Measurements from ENCODE around the gene ATP10D. TPM values are rescaled to one million over a fixed set of nuclear protein-coding genes. Genes with fewer than 3 reads are reported as not detected.
A peak's percentile ranks its signal among the peaks of the same experiment; 100 is the strongest.

Gene ATP10D
- total RNA-seq, 1 donor from 2014 or later, result 49.0 TPM

DNA sequence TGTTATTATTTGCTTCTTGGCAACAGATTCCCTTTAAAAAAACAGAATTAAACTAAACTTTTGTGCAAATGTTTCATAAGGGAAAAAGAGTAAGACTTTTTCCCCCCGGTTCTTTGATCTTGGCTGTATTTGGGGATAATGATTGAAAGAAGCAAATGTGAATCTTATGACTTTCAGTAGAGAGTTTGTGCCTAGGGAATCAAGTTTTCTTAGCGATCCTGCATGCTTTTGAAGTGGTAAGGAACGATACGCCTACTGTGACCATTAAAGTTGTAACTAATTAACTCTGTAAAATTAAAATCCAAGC is 9.0 kb downstream of the ATP10D start:
- TF ChIP-seq, protein P1, sequence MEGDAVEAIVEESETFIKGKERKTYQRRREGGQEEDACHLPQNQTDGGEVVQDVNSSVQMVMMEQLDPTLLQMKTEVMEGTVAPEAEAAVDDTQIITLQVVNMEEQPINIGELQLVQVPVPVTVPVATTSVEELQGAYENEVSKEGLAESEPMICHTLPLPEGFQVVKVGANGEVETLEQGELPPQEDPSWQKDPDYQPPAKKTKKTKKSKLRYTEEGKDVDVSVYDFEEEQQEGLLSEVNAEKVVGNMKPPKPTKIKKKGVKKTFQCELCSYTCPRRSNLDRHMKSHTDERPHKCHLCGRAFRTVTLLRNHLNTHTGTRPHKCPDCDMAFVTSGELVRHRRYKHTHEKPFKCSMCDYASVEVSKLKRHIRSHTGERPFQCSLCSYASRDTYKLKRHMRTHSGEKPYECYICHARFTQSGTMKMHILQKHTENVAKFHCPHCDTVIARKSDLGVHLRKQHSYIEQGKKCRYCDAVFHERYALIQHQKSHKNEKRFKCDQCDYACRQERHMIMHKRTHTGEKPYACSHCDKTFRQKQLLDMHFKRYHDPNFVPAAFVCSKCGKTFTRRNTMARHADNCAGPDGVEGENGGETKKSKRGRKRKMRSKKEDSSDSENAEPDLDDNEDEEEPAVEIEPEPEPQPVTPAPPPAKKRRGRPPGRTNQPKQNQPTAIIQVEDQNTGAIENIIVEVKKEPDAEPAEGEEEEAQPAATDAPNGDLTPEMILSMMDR (IDR thresholded peaks at IDR 0.05), result no peak
- Mint-ChIP-seq H3K4me1 (ENCODE audit: low read depth) (peaks cover 30% of the 10 kb centered on the region), H3K27ac (ENCODE audit: unreplicated experiment) (no peak overlapping the region), H3K27me3 (ENCODE audit: low read depth) (no peaks in the 10 kb centered on the region), H3K36me3 (ENCODE audit: low read depth) (peaks cover 8% of the 10 kb centered on the region), H3K9me3 (ENCODE audit: low read depth) (no peaks in the 10 kb centered on the region), H3K4me3 (ENCODE audit: unreplicated experiment) (no peak overlapping the region)
- DNase-seq (ENCODE audit: low spot score), result no peak

DNA sequence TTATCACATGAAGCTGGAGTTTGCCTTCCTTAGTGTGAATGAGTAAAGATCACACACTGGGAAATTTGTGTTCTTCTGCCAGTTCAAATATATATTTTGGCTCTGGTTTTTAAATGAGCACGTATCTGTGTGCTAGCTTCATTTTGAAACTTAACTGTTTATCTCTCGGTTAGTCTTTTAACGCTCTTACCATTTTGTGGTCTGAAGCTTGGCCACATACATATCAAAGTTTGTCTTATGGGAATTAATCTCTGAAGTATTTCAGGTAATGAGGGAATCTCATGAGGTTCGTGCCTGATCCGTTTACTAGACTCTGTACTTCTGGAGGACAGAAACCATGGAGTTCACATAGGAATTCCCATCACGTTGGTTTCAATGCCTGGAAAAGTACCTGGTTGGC is 13.8 kb downstream of the ATP10D start:
- Mint-ChIP-seq H3K9me3 (ENCODE audit: low read depth) (no peaks in the 10 kb centered on the region), H3K4me3 (ENCODE audit: unreplicated experiment) (no peak overlapping the region), H3K27me3 (ENCODE audit: low read depth) (no peaks in the 10 kb centered on the region), H3K4me1 (ENCODE audit: low read depth) (peaks cover 6% of the 10 kb centered on the region), H3K27ac (ENCODE audit: unreplicated experiment) (peak overlapping the region; percentile 65), H3K36me3 (ENCODE audit: low read depth) (peaks cover 2% of the 10 kb centered on the region)
- no peak for DNase-seq (ENCODE audit: low spot score)
- TF ChIP-seq, protein P1 (IDR thresholded peaks at IDR 0.05), result no peak

DNA sequence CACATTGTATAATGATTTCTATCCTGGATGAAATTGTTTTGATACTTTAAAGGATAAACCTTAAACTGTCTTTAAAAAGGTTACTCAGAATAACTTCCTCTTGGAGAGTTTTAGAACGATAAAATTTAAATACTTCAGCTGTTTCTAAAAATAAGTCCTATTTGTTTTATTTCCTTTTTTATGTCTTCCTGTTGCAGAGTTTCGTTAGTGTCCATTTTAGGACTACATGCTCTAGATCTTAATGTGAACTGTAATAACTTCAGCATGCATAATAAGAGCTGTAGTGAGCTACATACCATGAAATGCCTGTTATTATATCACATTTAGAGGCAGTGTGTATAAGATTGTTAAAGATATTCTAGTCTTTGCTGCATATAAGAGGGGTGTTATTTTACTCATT is 14.6 kb downstream of the ATP10D start:
- Mint-ChIP-seq H3K4me1 (ENCODE audit: low read depth) (no peaks in the 10 kb centered on the region), H3K27ac (ENCODE audit: unreplicated experiment) (no peak overlapping the region), H3K27me3 (ENCODE audit: low read depth) (no peaks in the 10 kb centered on the region), H3K9me3 (ENCODE audit: low read depth) (no peaks in the 10 kb centered on the region), H3K36me3 (ENCODE audit: low read depth) (peaks cover 2% of the 10 kb centered on the region), H3K4me3 (ENCODE audit: unreplicated experiment) (no peak overlapping the region)
- TF ChIP-seq, protein P1 (IDR thresholded peaks at IDR 0.05), result no peak
- no peak for DNase-seq (ENCODE audit: low spot score)

DNA sequence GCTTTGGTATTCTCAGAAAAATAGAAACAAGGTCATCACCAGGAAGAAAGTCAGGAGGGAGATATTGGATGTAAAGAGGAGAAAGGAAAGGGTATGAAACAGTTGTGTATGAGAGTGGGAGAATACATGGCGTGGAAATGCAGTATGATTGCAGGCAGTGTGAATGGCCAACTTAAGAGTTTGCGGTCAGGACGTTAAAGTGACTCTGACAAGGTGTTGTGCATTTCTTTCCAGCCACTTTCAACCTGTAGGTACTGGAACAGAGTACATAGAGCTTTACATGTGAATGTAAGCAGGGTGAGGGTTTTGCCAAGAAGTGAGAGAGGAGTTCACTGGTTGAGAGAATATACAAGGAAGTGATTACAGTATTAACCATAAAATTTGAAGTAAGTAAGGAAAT is 15.7 kb downstream of the ATP10D start:
- Mint-ChIP-seq H3K36me3 (ENCODE audit: low read depth) (peaks cover 2% of the 10 kb centered on the region), H3K27ac (ENCODE audit: unreplicated experiment) (no peak overlapping the region), H3K9me3 (ENCODE audit: low read depth) (no peaks in the 10 kb centered on the region), H3K4me1 (ENCODE audit: low read depth) (peaks cover 4% of the 10 kb centered on the region), H3K27me3 (ENCODE audit: low read depth) (no peaks in the 10 kb centered on the region), H3K4me3 (ENCODE audit: unreplicated experiment) (no peak overlapping the region)
- TF ChIP-seq, protein P1 (IDR thresholded peaks at IDR 0.05), result no peak
- no peak for DNase-seq (ENCODE audit: low spot score)

DNA sequence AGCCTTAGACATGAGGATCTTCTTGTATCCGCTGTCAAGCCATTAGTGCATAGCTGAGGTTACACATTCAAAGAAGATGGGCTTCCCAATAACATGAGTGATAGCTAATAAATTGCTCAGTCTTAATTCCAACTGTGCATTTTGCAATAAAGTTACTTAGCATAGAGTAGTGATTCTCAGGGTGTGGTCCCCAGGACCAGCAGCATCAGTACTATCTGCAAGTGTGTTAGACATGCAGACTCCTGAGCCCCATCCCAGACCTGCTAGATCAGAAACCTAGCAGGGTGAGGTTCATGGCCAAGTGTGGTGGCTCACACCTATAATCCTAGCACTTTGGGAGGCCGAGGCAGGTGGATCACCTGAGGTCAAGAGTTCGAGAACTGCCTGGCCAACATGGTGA is 20.1 kb downstream of the ATP10D start:
- TF ChIP-seq, protein P1 (IDR thresholded peaks at IDR 0.05), result no peak
- no peak overlapping the region for H3K4me3 Mint-ChIP-seq (ENCODE audit: unreplicated experiment)
- H3K9me3 Mint-ChIP-seq (ENCODE audit: low read depth), result no peaks in the 10 kb centered on the region
- peaks cover 15% of the 10 kb centered on the region for H3K4me1 Mint-ChIP-seq (ENCODE audit: low read depth)
- no peak overlapping the region for H3K27ac Mint-ChIP-seq (ENCODE audit: unreplicated experiment)
- H3K36me3 Mint-ChIP-seq (ENCODE audit: low read depth), result no peaks in the 10 kb centered on the region
- H3K27me3 Mint-ChIP-seq (ENCODE audit: low read depth), result no peaks in the 10 kb centered on the region
- DNase-seq (ENCODE audit: low spot score), result no peak

Data from chondrocyte (in vitro differentiated cells).